Epithelial cell of esophagus (primary cell): ENCODE measurements around the gene MYO18A.
A peak's percentile ranks its signal among the peaks of the same experiment; 100 is the strongest.

ENCODE experiments used
- DNase-seq: peaks from one replicate; pipeline ENCODE4 v3.0.0; 2010; ENCODE audit warnings: low read depth
- H3K4me3 ChIP-seq: 2 replicates; pipeline ENCODE4 v1.5.1; 2011; ENCODE audit warnings: mild to moderate bottlenecking, low read length, control low read depth
- CTCF ChIP-seq: IDR thresholded peaks from 2 replicates; pipeline ENCODE4 v1.5.1; 2011; ENCODE audit warnings: low read depth, mild to moderate bottlenecking, low read length, control low read depth, inconsistent platforms; ENCODE audit not compliant: insufficient read depth; ENCODE audit errors: missing control alignments

MYO18A gene

DNA sequence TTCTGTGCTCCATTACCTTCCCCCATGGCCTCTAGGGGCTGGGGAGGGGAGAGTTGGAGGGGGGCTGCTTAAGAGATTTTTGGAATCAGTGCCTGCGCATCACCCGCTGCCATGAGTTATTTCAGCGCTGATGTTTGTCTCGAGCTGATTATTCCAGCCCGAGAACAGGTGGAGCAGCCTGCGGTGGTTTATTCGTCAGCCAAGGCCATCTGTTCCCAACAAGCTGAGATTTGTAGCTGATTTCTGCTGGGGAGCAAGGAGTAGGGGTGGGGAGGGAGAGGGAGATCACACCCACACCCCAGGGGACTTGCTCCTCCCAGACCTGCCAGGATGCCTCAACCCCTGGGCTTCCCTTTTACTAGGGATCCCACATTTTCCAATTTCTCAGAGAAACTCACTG, 114.2 kb downstream of the MYO18A start:
- DNase-seq = no peak
- no peak overlapping the region for H3K4me3 ChIP-seq
- TF ChIP-seq CTCF = no peak

DNA sequence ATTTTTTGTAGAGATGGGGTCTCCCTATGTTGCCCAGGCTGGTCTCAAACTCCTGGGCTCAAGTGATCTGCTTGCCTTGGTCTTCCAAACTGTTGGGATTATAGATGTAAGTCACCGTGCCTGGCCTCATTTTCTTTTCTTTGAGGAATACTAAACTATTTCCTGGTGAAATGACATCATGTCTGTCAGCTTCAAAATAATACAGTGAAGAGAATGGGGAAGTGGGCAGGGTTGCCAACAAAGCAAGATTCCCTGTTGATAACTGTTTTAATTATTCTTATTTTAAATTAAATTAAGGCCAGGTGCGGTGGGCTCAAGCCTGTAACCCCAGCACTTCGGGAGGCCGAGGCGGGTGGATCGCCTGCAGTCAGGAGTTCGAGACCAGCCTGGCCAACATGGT, 116.2 kb downstream of the MYO18A start:
- no peak for TF ChIP-seq CTCF
- H3K4me3 ChIP-seq = no peak overlapping the region
- DNase-seq = no peak

- no peak for DNase-seq
- H3K4me3 ChIP-seq = no peak overlapping the region
Observed at GRCh38 chr17:29062215-29062614, 118.0 kb downstream of the MYO18A start.

GRCh38 chr17:29061036-29061435, 119.2 kb downstream of the MYO18A start:
- H3K4me3 ChIP-seq = no peak overlapping the region
- DNase-seq = no peak
- TF ChIP-seq CTCF = no peak

More at GRCh38 chr17:29062215-29062614, 118.0 kb downstream of the MYO18A start:
- no peak for TF ChIP-seq CTCF

- no peak overlapping the region for H3K4me3 ChIP-seq
- DNase-seq = no peak
- no peak for TF ChIP-seq CTCF
Observed at GRCh38 chr17:29060475-29060874, 119.7 kb downstream of the MYO18A start.

- TF ChIP-seq CTCF = no peak
- peak; percentile 70 for DNase-seq
- no peak overlapping the region for H3K4me3 ChIP-seq
Observed at GRCh38 chr17:29059281-29059680, 120.9 kb downstream of the MYO18A start.

- no peak for DNase-seq
- no peak overlapping the region for H3K4me3 ChIP-seq
- TF ChIP-seq CTCF = no peak
Observed at GRCh38 chr17:29058391-29058790, 121.8 kb downstream of the MYO18A start.
